HepG2 (cell line): ENCODE results near the gene NPB. TPM values are rescaled to one million over a fixed set of nuclear protein-coding genes. Genes with fewer than 3 reads are reported as not detected.
A peak's percentile ranks its signal among the peaks of the same experiment; 100 is the strongest.

ENCODE experiments used
- AKAP8 ChIP-seq: sonication (generic); formaldehyde crosslinking; IDR thresholded peaks from 2 replicates; pipeline ENCODE4 v1.5.1; 2020; ENCODE audit warnings: mild to moderate bottlenecking, missing genetic modification reagents
- ARID2 ChIP-seq: sonication (generic); formaldehyde crosslinking; IDR thresholded peaks from 2 replicates; pipeline ENCODE4 v1.8.1; 2022; ENCODE audit warnings: mild to moderate bottlenecking, missing genetic modification reagents, borderline replicate concordance
- BCL6 ChIP-seq: IDR thresholded peaks from 2 replicates; pipeline ENCODE4 v1.6.1; 2016; ENCODE audit warnings: missing genetic modification reagents, missing compliant biosample characterization
- ELF4 ChIP-seq: sonication (generic); formaldehyde crosslinking; IDR thresholded peaks from 2 replicates; pipeline ENCODE4 v1.5.0; 2020; ENCODE audit warnings: missing genetic modification reagents, mild to moderate bottlenecking, moderate library complexity, borderline replicate concordance
- EP300 ChIP-seq, 3 experiments: sonication (generic) in 1 of 3; formaldehyde crosslinking in 1 of 3; IDR thresholded peaks; 2 replicates each; pipeline versions ENCODE4 v1.5.1 to v1.6.1; 2011 to 2020; ENCODE audit warnings: low read depth in 2 of 3, low read length in 2 of 3, borderline replicate concordance in 1 of 3, improper control_type of control experiment in 1 of 3, mild to moderate bottlenecking in 1 of 3, missing genetic modification reagents in 1 of 3, moderate library complexity in 1 of 3
- FOXP4 ChIP-seq: sonication (generic); formaldehyde crosslinking; IDR thresholded peaks from 2 replicates; pipeline ENCODE4 v1.4.0; 2020; ENCODE audit warnings: missing genetic modification reagents
- GATAD2A ChIP-seq: IDR thresholded peaks from 2 replicates; pipeline ENCODE4 v1.6.1; 2016
- KDM4B ChIP-seq: sonication (generic); formaldehyde crosslinking; IDR thresholded peaks from 2 replicates; pipeline ENCODE4 v1.4.0; 2020; ENCODE audit warnings: missing genetic modification reagents
- KDM5A ChIP-seq: fragments of 200-600 bp; sonication (generic); IDR thresholded peaks from 2 replicates; pipeline ENCODE4 v1.7.0; 2018; ENCODE audit warnings: antibody characterized with exemption, mild to moderate bottlenecking, low read length, borderline replicate concordance
- KLF15 ChIP-seq: sonication (generic); formaldehyde crosslinking; IDR thresholded peaks from 2 replicates; pipeline ENCODE4 v1.8.1; 2023; ENCODE audit warnings: borderline replicate concordance, mild to moderate bottlenecking, inconsistent platforms, missing genetic modification reagents, mixed read lengths
- MAF1 ChIP-seq: sonication (generic); formaldehyde crosslinking; IDR thresholded peaks from 2 replicates; pipeline ENCODE4 v1.5.0; 2020; ENCODE audit warnings: missing genetic modification reagents, borderline replicate concordance
- PAX8 ChIP-seq: sonication (generic); formaldehyde crosslinking; IDR thresholded peaks from 2 replicates; pipeline ENCODE4 v1.8.0; 2022; ENCODE audit warnings: mild to moderate bottlenecking, missing genetic modification reagents, borderline replicate concordance
- RNF2 ChIP-seq: fragments of 450-650 bp; conservative IDR thresholded peaks from 2 replicates; pipeline ENCODE4 v1.6.1; 2016; ENCODE audit warnings: low read depth
- SRY ChIP-seq: sonication (generic); formaldehyde crosslinking; IDR thresholded peaks from 2 replicates; pipeline ENCODE4 v1.8.0; 2022; ENCODE audit warnings: mild to moderate bottlenecking, missing genetic modification reagents
- TAF1 ChIP-seq: sonication (generic); formaldehyde crosslinking; IDR thresholded peaks from 2 replicates; pipeline ENCODE4 v1.4.0; 2020; ENCODE audit warnings: missing genetic modification reagents
- XBP1 ChIP-seq: sonication (generic); formaldehyde crosslinking; IDR thresholded peaks from 2 replicates; pipeline ENCODE4 v1.5.0; 2020; ENCODE audit warnings: missing genetic modification reagents
- ZBTB7A ChIP-seq: sonication (generic); formaldehyde crosslinking; IDR thresholded peaks from 2 replicates; pipeline ENCODE4 v1.8.0; 2022; ENCODE audit warnings: mild to moderate bottlenecking, missing genetic modification reagents
- ZMAT3 ChIP-seq: sonication (generic); formaldehyde crosslinking; conservative IDR thresholded peaks from 2 replicates; pipeline ENCODE4 v1.7.0; 2021; ENCODE audit warnings: missing genetic modification reagents
- ZNF136 ChIP-seq: sonication (generic); formaldehyde crosslinking; IDR thresholded peaks from 2 replicates; pipeline ENCODE4 v1.8.1; 2022; ENCODE audit warnings: low read depth, mild to moderate bottlenecking, moderate library complexity, missing genetic modification reagents
- ZNF224 ChIP-seq: sonication (generic); formaldehyde crosslinking; IDR thresholded peaks from 2 replicates; pipeline ENCODE4 v1.5.0; 2020; ENCODE audit warnings: mild to moderate bottlenecking, missing genetic modification reagents
- ZNF24 ChIP-seq: fragments of 450-650 bp; IDR thresholded peaks from 2 replicates; pipeline ENCODE4 v1.6.1; 2017; ENCODE audit warnings: antibody characterized with exemption, mild to moderate bottlenecking
- ZNF331 ChIP-seq: sonication (generic); formaldehyde crosslinking; IDR thresholded peaks from 2 replicates; pipeline ENCODE4 v1.4.0; 2020; ENCODE audit warnings: missing genetic modification reagents
- ZNF510 ChIP-seq: sonication (generic); formaldehyde crosslinking; IDR thresholded peaks from 2 replicates; pipeline ENCODE4 v1.4.0; 2020; ENCODE audit warnings: low read depth, mild to moderate bottlenecking, missing genetic modification reagents
- ZNF572 ChIP-seq: sonication (generic); formaldehyde crosslinking; IDR thresholded peaks from 2 replicates; pipeline ENCODE4 v1.5.1; 2020; ENCODE audit warnings: mild to moderate bottlenecking, missing genetic modification reagents
- ZNF776 ChIP-seq: sonication (generic); formaldehyde crosslinking; IDR thresholded peaks from 2 replicates; pipeline ENCODE4 v1.4.0; 2020; ENCODE audit warnings: mild to moderate bottlenecking, missing genetic modification reagents
- polyA plus RNA-seq, 8 experiments: library from polyadenylated mRNA; depleted of rRNA in 3 of 8; stranded (reverse) in 7 of 8; unstranded in 1 of 8; fragments of >200 nt; fragmentation: Illumina TruSeq in 4 of 8; extraction: Trizol in 4 of 8; gene quantifications; 2 replicates each; pipeline versions ENCODE4 v1.2.1 to v1.2.3, GENCODE V29; 2011 to 2016; ENCODE audit warnings: low read depth in 4 of 8, missing spikeins in 1 of 8, mixed read lengths in 1 of 8; ENCODE audit not compliant: insufficient read depth in 1 of 8
- total RNA-seq, 5 experiments: library from RNA; depleted of rRNA; stranded (reverse); fragments of >200 nt; fragmentation: Illumina TruSeq; extraction: Trizol; gene quantifications; 2 replicates each; pipeline ENCODE4 v1.2.3, GENCODE V29; 2016; ENCODE audit warnings: low read depth in 1 of 5
- TF ChIP-seq, protein P1 (sequence below): sonication (generic); formaldehyde crosslinking; IDR thresholded peaks from 2 replicates; pipeline ENCODE4 v1.4.0; 2020; ENCODE audit warnings: missing genetic modification reagents

NPB gene
- total and polyA plus RNA-seq, 2 of the 13 experiments (the other 11 are each of a cell fraction or from before 2014, with no cell fraction given): 0.11 to 0.93 TPM

DNA sequence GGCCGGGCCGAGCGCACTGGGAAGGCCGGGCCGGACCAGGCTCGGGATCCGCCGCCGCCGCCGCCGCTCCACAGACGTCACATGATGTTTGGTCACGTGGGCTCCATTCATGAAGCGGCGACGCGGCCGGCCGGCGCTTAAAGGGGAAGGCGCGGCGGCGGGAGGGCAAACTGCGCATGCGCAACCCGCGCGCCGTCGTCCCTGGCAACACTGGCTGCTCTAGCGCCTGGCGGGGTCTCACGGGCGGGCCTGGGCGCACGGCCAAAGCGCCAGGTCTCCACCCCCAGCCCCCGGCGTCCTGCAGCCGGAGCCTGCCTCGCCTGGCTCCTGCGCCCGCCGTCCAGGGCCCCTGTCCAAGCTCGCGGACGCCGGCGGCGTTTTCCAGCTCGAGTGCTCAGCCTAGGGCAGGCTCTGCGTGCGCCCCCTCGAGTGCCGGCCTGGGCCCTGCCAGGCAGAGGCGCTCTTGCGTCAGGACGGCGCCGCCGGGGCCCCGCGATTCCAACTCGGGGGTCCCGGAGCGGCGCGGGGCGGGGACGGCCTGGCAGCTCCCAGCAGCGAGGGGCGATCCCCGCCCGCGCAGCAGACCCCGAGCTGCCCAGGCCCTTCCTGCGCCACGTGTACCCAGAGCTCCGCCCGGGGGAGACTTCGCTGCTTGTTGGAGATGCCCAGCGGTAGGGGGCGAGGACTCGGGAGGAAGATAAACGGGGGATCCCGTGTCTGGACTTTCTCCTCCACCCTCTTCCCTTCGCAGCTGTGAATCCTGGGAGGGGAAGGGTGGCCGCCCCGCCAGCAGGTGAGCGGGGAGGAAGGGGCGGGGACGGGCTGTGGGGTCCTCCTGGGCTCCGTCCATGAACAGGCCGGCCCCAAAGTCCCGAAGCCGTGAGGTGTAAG lies 25.9 kb downstream of the NPB start, which contains the start of gene MAFG (continued):
- TF ChIP-seq FOXP4 (CRISPR knock-in tag) (peak; percentile 43; the same call in 1 of the 2 replicates), XBP1 (CRISPR knock-in tag) (peak; percentile 19; the same call in 1 of the 2 replicates), AKAP8 (peak; percentile 80; the same call in 1 of the 2 replicates), ZNF776 (CRISPR knock-in tag) (peak; percentile 93), ZBTB7A (peak; percentile 60), ELF4 (CRISPR knock-in tag) (0 out of 2 replicates have a peak, but pooled peaks have one; percentile 25), ZNF331 (CRISPR knock-in tag) (peak; percentile 52; the same call in 1 of the 2 replicates), ZNF510 (CRISPR knock-in tag) (peak; percentile 71; the same call in 1 of the 2 replicates), ZNF136 (CRISPR knock-in tag) (peak; percentile 55; the same call in 1 of the 2 replicates), KLF15 (CRISPR knock-in tag) (peak; percentile 69), GATAD2A (CRISPR knock-in tag) (0 out of 2 replicates have a peak, but pooled peaks have one; percentile 15), BCL6 (peak; percentile 10; the same call in 1 of the 2 replicates), PAX8 (peak; percentile 80; the same call in 1 of the 2 replicates), EP300 (IDR thresholded peaks at IDR 0.05; ENCODE audit: low read depth in 2 of 2, low read length in 2 of 2) (0 out of 4 replicates have a peak, but pooled peaks of 1 of the 2 experiments have one; percentile 11), EP300 (CRISPR knock-in tag; IDR thresholded peaks at IDR 0.05; ENCODE audit: borderline replicate concordance) (0 out of 2 replicates have a peak, but pooled peaks have one; percentile 37), RNF2 (0 out of 2 replicates have a peak, but pooled peaks have one; percentile 56), KDM4B (CRISPR knock-in tag) (peak; percentile 81; the same call in 1 of the 2 replicates), SRY (CRISPR knock-in tag) (peak; percentile 70; the same call in 1 of the 2 replicates), ARID2 (peak; percentile 18; the same call in 1 of the 2 replicates), MAF1 (CRISPR knock-in tag) (0 out of 2 replicates have a peak, but pooled peaks have one; percentile 41), KDM5A (no peak; the same call in 1 of the 2 replicates), ZNF572 (CRISPR knock-in tag) (0 out of 2 replicates have a peak, but pooled peaks have one; percentile 48), ZNF24 (peak; percentile 36; the same call in 1 of the 2 replicates), ZNF224 (CRISPR knock-in tag) (0 out of 2 replicates have a peak, but pooled peaks have one; percentile 64), ZMAT3 (CRISPR knock-in tag) (peak; percentile 5; the same call in 1 of the 2 replicates), TAF1 (CRISPR knock-in tag) (peak; percentile 48)
- TF ChIP-seq, protein P1, sequence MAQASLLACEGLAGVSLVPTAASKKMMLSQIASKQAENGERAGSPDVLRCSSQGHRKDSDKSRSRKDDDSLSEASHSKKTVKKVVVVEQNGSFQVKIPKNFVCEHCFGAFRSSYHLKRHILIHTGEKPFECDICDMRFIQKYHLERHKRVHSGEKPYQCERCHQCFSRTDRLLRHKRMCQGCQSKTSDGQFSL (CRISPR knock-in tag): peak; percentile 49; the same call in 1 of the 2 replicates
